SK-N-SH (cell line): ENCODE results near the gene ZNF3.

Experiments used
- NFIC ChIP-seq: IDR thresholded peaks from 2 replicates; pipeline ENCODE4 v1.4.0; 2012; ENCODE audit warnings: borderline replicate concordance
- POLR2AphosphoS5 ChIP-seq: IDR thresholded peaks from 2 replicates; pipeline ENCODE4 v1.6.1; 2012; ENCODE audit warnings: low read depth, low read length
- RCOR1 ChIP-seq: fragments of 150-350 bp; IDR thresholded peaks from 2 replicates; pipeline ENCODE4 v1.6.1; 2017; ENCODE audit warnings: antibody characterized with exemption, low read length
- TEAD4 ChIP-seq: IDR thresholded peaks from 2 replicates; pipeline ENCODE4 v1.4.0; 2012; ENCODE audit warnings: mild to moderate bottlenecking, borderline replicate concordance; ENCODE audit not compliant: insufficient read depth
- TF ChIP-seq, protein P1 (sequence below): IDR thresholded peaks from 2 replicates; pipeline ENCODE4 v1.4.0; 2012; ENCODE audit warnings: low read depth, borderline replicate concordance
- TF ChIP-seq, protein P2 (sequence below): fragments of 200-600 bp; sonication (generic); IDR thresholded peaks from 2 replicates; pipeline ENCODE4 v1.6.1; 2017; ENCODE audit warnings: antibody characterized with exemption, mild to moderate bottlenecking, moderate library complexity

DNA sequence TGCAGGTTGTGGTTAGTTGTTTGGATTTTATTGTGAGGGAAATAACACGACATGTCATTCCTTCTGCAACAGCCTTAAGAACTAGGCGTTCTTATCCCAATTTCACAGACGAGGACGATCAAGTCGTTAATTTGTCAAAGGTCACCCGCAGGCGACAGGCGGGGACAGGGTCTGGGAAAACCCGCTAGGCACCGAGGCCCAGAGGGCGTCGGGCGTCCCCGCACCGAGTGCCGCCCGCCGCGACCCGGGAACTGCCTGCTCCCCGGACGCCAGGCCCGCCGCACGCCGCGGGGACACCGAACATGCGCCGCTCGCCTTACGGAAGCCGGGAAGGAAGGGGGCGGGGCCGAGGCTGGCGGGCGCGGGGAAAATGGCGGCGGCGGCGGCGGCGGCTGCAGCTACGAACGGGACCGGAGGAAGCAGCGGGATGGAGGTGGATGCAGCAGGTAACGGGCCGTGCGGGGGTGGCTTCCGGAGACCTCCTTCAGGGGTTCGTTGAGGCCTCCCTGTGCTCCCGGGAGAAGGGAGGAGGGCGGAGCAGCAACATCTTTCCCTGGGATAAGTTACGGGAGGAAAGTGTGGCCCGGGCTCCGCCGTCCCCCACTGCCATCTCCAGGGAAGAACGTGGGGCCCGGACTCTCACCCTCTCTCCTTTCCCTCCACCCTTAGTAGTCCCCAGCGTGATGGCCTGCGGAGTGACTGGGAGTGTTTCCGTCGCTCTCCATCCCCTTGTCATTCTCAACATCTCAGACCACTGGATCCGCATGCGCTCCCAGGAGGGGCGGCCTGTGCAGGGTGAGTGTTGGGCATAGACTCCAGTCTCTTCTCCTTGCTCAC lies 7.3 kb upstream of the ZNF3 start, which contains the start of gene COPS6:
- TF ChIP-seq, protein P1, sequence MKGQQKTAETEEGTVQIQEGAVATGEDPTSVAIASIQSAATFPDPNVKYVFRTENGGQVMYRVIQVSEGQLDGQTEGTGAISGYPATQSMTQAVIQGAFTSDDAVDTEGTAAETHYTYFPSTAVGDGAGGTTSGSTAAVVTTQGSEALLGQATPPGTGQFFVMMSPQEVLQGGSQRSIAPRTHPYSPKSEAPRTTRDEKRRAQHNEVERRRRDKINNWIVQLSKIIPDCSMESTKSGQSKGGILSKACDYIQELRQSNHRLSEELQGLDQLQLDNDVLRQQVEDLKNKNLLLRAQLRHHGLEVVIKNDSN = no peak
- TF ChIP-seq TEAD4 = peak; percentile 13; the same call in 1 of the 2 replicates
- TF ChIP-seq, protein P2, sequence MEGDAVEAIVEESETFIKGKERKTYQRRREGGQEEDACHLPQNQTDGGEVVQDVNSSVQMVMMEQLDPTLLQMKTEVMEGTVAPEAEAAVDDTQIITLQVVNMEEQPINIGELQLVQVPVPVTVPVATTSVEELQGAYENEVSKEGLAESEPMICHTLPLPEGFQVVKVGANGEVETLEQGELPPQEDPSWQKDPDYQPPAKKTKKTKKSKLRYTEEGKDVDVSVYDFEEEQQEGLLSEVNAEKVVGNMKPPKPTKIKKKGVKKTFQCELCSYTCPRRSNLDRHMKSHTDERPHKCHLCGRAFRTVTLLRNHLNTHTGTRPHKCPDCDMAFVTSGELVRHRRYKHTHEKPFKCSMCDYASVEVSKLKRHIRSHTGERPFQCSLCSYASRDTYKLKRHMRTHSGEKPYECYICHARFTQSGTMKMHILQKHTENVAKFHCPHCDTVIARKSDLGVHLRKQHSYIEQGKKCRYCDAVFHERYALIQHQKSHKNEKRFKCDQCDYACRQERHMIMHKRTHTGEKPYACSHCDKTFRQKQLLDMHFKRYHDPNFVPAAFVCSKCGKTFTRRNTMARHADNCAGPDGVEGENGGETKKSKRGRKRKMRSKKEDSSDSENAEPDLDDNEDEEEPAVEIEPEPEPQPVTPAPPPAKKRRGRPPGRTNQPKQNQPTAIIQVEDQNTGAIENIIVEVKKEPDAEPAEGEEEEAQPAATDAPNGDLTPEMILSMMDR = no peak
- no peak for TF ChIP-seq RCOR1
- peak; percentile 85 for TF ChIP-seq POLR2AphosphoS5
- TF ChIP-seq NFIC = no peak
